SU-DHL-6 (cell line): Measurements from ENCODE around the gene HSF2BP.

Experiments used
- EZH2phosphoT487 ChIP-seq: fragments of 200-600 bp; sonication (generic), shearing (Covaris generic); conservative IDR thresholded peaks from 2 replicates; pipeline ENCODE4 v1.6.1; 2018; ENCODE audit warnings: mild to moderate bottlenecking, antibody characterized with exemption, low read length, moderate library complexity, mixed read lengths
- TF ChIP-seq, protein P1 (sequence below): fragments of 200-600 bp; sonication (generic); IDR thresholded peaks from one replicate; pipeline ENCODE4 v1.5.1; 2017; ENCODE audit warnings: antibody characterized with exemption, mild to moderate bottlenecking, low read length, moderate library complexity; ENCODE audit not compliant: insufficient read depth, poor library complexity, severe bottlenecking

DNA sequence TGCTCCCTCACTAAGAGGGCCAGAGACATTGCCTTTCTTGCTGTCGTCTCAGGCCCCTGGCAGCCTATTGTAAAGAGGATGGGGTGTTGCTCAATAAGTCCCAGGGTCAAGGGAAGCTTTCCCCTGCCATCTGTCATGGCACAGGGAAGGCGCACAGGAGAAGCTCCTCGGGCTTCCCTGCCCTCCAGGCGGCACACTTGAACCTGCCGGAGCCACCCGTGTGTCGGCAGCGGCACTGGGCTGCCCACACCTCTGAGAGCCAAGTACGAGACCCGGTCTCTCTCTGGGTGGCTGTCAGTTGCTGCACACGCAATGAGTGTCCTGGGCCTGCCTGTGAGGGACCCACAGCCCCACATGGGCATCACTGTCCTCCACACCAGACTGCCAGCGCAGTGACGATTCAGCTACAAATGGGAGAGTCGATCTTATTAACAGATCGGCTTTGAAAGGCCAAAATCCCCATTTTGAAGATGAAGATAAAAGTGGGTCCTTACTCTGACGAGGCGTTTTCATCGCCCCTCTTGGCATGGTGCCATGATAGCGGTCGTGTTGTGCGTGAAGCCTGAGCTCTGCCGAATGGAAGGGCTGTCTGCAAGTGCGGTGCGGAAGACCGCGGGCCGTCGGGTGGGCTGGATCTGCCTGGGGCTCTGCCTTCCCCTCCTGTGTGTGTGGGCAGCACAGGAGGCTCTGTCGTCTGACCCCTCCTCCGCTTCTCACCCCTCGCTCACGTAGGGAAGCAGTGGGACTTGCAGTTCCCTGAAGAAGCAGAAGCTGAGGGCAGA, 30.5 kb upstream of the HSF2BP start:
- TF ChIP-seq, protein P1, sequence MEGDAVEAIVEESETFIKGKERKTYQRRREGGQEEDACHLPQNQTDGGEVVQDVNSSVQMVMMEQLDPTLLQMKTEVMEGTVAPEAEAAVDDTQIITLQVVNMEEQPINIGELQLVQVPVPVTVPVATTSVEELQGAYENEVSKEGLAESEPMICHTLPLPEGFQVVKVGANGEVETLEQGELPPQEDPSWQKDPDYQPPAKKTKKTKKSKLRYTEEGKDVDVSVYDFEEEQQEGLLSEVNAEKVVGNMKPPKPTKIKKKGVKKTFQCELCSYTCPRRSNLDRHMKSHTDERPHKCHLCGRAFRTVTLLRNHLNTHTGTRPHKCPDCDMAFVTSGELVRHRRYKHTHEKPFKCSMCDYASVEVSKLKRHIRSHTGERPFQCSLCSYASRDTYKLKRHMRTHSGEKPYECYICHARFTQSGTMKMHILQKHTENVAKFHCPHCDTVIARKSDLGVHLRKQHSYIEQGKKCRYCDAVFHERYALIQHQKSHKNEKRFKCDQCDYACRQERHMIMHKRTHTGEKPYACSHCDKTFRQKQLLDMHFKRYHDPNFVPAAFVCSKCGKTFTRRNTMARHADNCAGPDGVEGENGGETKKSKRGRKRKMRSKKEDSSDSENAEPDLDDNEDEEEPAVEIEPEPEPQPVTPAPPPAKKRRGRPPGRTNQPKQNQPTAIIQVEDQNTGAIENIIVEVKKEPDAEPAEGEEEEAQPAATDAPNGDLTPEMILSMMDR, result no peak
- no peak for TF ChIP-seq EZH2phosphoT487
